Measurements from ENCODE around the gene SLC35F3. TPM values are rescaled to one million over a fixed set of nuclear protein-coding genes. Genes with fewer than 3 reads are reported as not detected.

Gene SLC35F3
- total RNA-seq, 2 experiments from 2014 or later, result 0.08 TPM; not detected in 1

DNA sequence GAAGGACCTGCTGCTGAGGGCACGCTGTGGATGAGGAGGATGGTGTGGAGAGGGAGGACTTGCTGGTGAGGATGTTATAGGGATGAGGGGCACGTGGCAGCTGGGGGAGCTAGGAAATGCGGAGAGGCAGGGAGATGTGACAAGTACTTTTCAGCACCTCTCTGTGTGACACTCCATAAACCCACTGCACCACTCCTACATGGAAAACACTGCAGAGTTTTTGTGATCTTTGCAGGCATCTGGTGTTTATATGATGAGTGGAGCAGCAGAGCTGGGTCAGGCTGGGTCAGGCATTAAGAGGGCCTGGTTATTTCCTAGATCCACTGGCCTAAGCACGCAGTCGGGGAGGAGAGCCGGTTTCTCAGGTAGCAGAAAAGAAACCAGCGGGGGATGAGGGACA lies 301.5 kb downstream of the SLC35F3 start:
- TF ChIP-seq, protein P1, sequence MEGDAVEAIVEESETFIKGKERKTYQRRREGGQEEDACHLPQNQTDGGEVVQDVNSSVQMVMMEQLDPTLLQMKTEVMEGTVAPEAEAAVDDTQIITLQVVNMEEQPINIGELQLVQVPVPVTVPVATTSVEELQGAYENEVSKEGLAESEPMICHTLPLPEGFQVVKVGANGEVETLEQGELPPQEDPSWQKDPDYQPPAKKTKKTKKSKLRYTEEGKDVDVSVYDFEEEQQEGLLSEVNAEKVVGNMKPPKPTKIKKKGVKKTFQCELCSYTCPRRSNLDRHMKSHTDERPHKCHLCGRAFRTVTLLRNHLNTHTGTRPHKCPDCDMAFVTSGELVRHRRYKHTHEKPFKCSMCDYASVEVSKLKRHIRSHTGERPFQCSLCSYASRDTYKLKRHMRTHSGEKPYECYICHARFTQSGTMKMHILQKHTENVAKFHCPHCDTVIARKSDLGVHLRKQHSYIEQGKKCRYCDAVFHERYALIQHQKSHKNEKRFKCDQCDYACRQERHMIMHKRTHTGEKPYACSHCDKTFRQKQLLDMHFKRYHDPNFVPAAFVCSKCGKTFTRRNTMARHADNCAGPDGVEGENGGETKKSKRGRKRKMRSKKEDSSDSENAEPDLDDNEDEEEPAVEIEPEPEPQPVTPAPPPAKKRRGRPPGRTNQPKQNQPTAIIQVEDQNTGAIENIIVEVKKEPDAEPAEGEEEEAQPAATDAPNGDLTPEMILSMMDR (IDR thresholded peaks at IDR 0.05), result no peak
- DNase-seq (no peak), ATAC-seq (ENCODE audit: poor library complexity) (no peak)
- Histone ChIP-seq H3K9me3 (ENCODE audit: control insufficient read depth in 1 of 2, insufficient read depth in 1 of 2, low read length in 2 of 2) (peaks cover 0 to 9% of the 10 kb centered on the region in 2 experiments), H3K27ac (ENCODE audit: low read depth in 1 of 2, low read length in 2 of 2) (no peak overlapping the region), H3K4me1 (ENCODE audit: insufficient read depth, low read length) (no peaks in the 10 kb centered on the region), H3K4me3 (ENCODE audit: low read length) (no peak overlapping the region), H3K27me3 (ENCODE audit: control insufficient read depth in 1 of 2, insufficient read depth in 2 of 2, low read length in 2 of 2) (peaks cover 0 to 4% of the 10 kb centered on the region in 2 experiments), H3K36me3 (ENCODE audit: insufficient read depth, low read length) (no peaks in the 10 kb centered on the region)
- CTCF ChIA-PET, result no interaction called here
- intact Hi-C loops (cut with DNase I, micrococcal nuclease), result no loop called here
- peaks cover 23% of the 10 kb centered on the region for H3K27me3 Mint-ChIP-seq
- POLR2A ChIA-PET, result no interaction called here
- H3K4me1 Mint-ChIP-seq (ENCODE audit: low read depth), result no peaks in the 10 kb centered on the region
- no peak overlapping the region for H3K4me3 Mint-ChIP-seq
- no peaks in the 10 kb centered on the region for H3K36me3 Mint-ChIP-seq (ENCODE audit: low read depth)
- H3K27ac Mint-ChIP-seq, result no peak overlapping the region
- H3K9me3 Mint-ChIP-seq, result no peaks in the 10 kb centered on the region

DNA sequence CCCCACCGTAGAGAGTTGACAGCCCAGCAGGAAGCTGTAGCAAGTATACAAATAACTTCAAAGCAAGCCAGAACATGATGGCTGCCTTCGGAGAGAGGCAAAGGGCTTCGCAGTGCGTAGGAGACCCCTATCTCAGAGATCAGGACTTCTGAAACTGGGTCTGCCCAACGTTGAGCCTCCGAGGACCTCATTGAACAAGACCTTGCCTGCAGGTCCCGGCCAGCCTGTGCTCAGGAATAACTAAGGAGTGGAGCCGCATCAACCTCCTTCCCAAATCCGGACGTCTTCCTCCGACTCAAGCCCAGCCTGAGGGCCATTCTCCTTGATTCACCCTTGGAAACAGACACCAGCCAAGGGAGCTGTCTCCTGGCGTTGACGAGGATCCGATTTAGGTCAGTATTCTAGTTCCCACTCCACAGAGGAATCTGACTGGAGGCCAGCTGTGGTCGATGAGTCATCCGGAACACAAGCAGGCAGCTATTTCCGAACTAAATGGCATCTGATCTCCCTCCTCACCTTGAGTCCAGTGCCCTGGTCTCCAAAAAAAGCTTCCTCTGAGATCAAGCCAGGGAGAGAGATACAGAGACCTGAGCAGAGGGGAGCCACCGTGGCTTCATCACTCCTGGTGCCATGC lies 302.3 kb downstream of the SLC35F3 start:
- no peaks in the 10 kb centered on the region for H3K4me1 Mint-ChIP-seq (ENCODE audit: low read depth)
- Histone ChIP-seq H3K9me3 (ENCODE audit: control insufficient read depth in 1 of 2, insufficient read depth in 1 of 2, low read length in 2 of 2) (peaks cover 0 to 9% of the 10 kb centered on the region in 2 experiments), H3K36me3 (ENCODE audit: insufficient read depth, low read length) (no peaks in the 10 kb centered on the region), H3K4me1 (ENCODE audit: insufficient read depth, low read length) (no peaks in the 10 kb centered on the region), H3K27ac (ENCODE audit: low read depth in 1 of 2, low read length in 2 of 2) (no peak overlapping the region), H3K27me3 (ENCODE audit: control insufficient read depth in 1 of 2, insufficient read depth in 2 of 2, low read length in 2 of 2) (peaks cover 0 to 4% of the 10 kb centered on the region in 2 experiments), H3K4me3 (ENCODE audit: low read length) (no peak overlapping the region)
- TF ChIP-seq, protein P1 (IDR thresholded peaks at IDR 0.05), result no peak
- H3K9me3 Mint-ChIP-seq, result no peaks in the 10 kb centered on the region
- no peak overlapping the region for H3K27ac Mint-ChIP-seq
- POLR2A ChIA-PET, result no interaction called here
- intact Hi-C loops (cut with DNase I, micrococcal nuclease), result no loop called here
- no peaks in the 10 kb centered on the region for H3K36me3 Mint-ChIP-seq (ENCODE audit: low read depth)
- ATAC-seq (ENCODE audit: poor library complexity) (no peak), DNase-seq (no peak)
- CTCF ChIA-PET, result no interaction called here
- H3K27me3 Mint-ChIP-seq, result peaks cover 17% of the 10 kb centered on the region
- H3K4me3 Mint-ChIP-seq, result no peak overlapping the region

DNA sequence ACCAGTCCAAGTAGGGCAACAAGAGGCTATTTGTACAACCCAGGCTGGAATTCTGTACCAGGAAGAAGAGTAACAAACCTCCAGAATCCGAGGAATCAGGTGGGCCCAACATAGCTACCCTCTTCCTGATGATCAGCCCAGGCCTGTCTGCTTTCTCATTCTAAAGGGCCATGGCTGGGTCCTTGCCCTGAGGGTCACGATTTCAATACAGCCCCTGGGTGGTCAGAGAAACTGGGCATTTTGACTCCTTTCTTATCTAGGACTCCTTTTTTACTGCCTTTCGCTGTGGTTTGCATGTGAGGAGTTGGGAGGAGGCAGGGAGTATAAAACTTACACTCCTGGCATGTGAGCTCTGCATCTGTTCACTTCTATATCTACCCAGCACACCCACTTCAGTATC lies 303.9 kb downstream of the SLC35F3 start:
- Mint-ChIP-seq H3K9me3 (no peaks in the 10 kb centered on the region), H3K4me3 (no peak overlapping the region), H3K36me3 (ENCODE audit: low read depth) (no peaks in the 10 kb centered on the region), H3K27ac (no peak overlapping the region), H3K4me1 (ENCODE audit: low read depth) (peaks cover 7% of the 10 kb centered on the region), H3K27me3 (peaks cover 19% of the 10 kb centered on the region)
- peaks cover 7% of the 10 kb centered on the region for H3K4me1 ChIP-seq (ENCODE audit: insufficient read depth, low read length)
- no peaks in the 10 kb centered on the region for H3K36me3 ChIP-seq (ENCODE audit: insufficient read depth, low read length)
- ChIA-PET CTCF (interaction anchor here (1.0 kb wide), 1 partner anchor 102 kb away, joined by 3 read pairs; no protein-coding TSS in a partner anchor), POLR2A (no interaction called here)
- TF ChIP-seq, protein P1 (IDR thresholded peaks at IDR 0.05), result no peak
- H3K4me3 ChIP-seq (ENCODE audit: low read length), result no peak overlapping the region
- no peak for DNase-seq
- intact Hi-C loops (cut with DNase I, micrococcal nuclease), result no loop called here
- H3K27ac ChIP-seq (ENCODE audit: low read depth in 1 of 2, low read length in 2 of 2), result no peak overlapping the region
- H3K9me3 ChIP-seq (ENCODE audit: control insufficient read depth in 1 of 2, insufficient read depth in 1 of 2, low read length in 2 of 2), result peaks cover 0 to 9% of the 10 kb centered on the region in 2 experiments
- ATAC-seq (ENCODE audit: poor library complexity), result no peak
- peaks cover 0 to 3% of the 10 kb centered on the region in 2 experiments for H3K27me3 ChIP-seq (ENCODE audit: control insufficient read depth in 1 of 2, insufficient read depth in 2 of 2, low read length in 2 of 2)

All from CD4-positive, alpha-beta T cell (primary cell).